ENCODE measurements around the gene NTPCR. TPM values are rescaled to one million over a fixed set of nuclear protein-coding genes. Genes with fewer than 3 reads are reported as not detected.

NTPCR gene
- polyA plus RNA-seq, 1 donor: 45.9 TPM

DNA sequence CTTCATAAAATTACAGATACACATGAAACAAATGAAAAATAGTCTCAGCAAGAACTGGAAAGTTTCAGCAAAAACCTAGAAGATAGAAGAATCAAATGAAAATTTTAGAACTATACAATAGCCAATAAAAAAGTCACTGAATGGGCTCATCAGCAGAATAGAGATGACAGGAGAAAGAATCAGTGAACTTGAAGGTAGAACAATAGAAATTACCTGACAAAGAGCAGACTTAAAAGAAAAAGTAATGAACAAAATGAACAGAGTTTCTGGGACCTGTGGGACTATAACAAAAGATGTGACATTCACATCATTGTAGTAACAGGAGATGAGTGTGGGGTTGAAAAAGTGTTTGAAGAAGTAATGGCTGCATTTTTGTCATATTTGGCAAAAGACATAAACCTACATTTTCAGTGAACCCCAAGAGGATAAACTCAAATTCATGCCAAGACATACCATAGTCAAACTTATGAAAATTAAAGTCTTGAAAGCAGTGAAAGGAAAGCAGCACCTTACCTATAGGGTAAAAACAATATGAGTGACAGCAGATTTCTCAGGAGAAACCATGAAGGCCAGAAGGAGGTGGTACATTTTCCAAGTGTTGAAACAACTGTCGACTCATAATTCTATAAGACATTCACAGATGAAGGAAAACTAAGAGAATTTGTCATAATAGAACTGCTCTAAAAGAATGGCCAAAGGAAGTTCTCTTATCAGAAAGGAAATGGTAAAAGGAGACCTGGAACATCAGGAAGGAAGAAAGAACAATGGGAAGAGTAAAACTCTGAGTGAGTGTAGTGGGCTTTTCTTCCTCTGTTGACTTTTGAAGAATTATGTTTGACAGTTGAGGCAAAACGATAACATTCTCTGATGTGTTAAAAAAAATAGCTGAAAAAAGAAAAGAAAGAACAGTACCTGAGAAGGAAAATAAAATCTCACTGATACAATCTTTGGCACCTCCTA lies 23.5 kb downstream of the NTPCR start:
- peaks cover 74% of the 10 kb centered on the region for H3K36me3 ChIP-seq (ENCODE audit: control insufficient read depth, insufficient read depth, low read length)

GRCh38 chr1:232974971-232975370 lies 24.6 kb downstream of the NTPCR start:
- Histone ChIP-seq H3K4me1 (ENCODE audit: control insufficient read depth, insufficient read depth, low read length) (peaks cover 11% of the 10 kb centered on the region), H3K27me3 (ENCODE audit: control insufficient read depth, insufficient read depth, low read length) (no peaks in the 10 kb centered on the region), H3K27ac (ENCODE audit: low read length) (peak overlapping the region; percentile 39), H3K36me3 (ENCODE audit: control insufficient read depth, insufficient read depth, low read length) (peaks cover 72% of the 10 kb centered on the region), H3K4me3 (ENCODE audit: low read length) (no peak overlapping the region), H3K9me3 (ENCODE audit: control insufficient read depth, low read depth, low read length) (peaks cover 13% of the 10 kb centered on the region)
- no peak for DNase-seq
- no CpG with 5 or more reads among the region's 3 CpGs for WGBS (ENCODE audit: insufficient coverage, low lambda C conversion rate)

More for the DNA sequence above, 23.5 kb downstream of the NTPCR start:
- 100% methylated on average over 1 of the region's 2 CpGs for WGBS (ENCODE audit: insufficient coverage, low lambda C conversion rate)
- Histone ChIP-seq H3K27ac (ENCODE audit: low read length) (no peak overlapping the region), H3K4me3 (ENCODE audit: low read length) (no peak overlapping the region), H3K27me3 (ENCODE audit: control insufficient read depth, insufficient read depth, low read length) (no peaks in the 10 kb centered on the region), H3K9me3 (ENCODE audit: control insufficient read depth, low read depth, low read length) (peaks cover 13% of the 10 kb centered on the region), H3K4me1 (ENCODE audit: control insufficient read depth, insufficient read depth, low read length) (peaks cover 11% of the 10 kb centered on the region)
- DNase-seq: no peak

DNA sequence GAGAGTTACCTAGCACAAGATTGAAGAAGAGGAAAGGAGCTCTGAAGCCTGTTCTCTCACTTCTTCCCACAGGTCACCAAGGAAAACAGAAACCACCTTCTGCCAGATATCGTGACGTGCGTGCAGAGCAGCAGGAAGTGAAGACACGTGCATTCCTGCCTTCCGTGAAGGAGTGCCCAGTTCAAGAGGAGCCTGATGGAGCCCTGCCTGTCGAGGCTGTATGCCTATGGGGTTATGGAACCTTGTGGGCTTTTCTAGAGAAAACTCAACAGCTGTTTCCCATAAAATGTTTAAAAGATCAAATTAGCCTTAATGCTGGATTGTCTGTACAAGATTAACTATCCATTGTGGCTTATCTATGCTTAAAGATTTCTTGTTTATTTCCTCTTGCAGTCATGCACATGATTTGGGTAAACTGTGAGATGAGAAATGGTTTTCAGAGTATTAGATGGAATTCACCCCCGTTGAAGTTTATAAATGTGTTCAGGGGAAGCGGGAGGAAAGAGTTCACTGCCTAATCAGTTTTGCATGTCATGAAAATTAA lies 27.8 kb downstream of the NTPCR start:
- Histone ChIP-seq H3K4me3 (ENCODE audit: low read length) (no peak overlapping the region), H3K9me3 (ENCODE audit: control insufficient read depth, low read depth, low read length) (peaks cover 7% of the 10 kb centered on the region), H3K27ac (ENCODE audit: low read length) (no peak overlapping the region), H3K36me3 (ENCODE audit: control insufficient read depth, insufficient read depth, low read length) (peaks cover 40% of the 10 kb centered on the region), H3K27me3 (ENCODE audit: control insufficient read depth, insufficient read depth, low read length) (no peaks in the 10 kb centered on the region), H3K4me1 (ENCODE audit: control insufficient read depth, insufficient read depth, low read length) (peaks cover 11% of the 10 kb centered on the region)
- DNase-seq: no peak
- WGBS (ENCODE audit: insufficient coverage, low lambda C conversion rate): no CpG with 5 or more reads among the region's 8 CpGs

DNA sequence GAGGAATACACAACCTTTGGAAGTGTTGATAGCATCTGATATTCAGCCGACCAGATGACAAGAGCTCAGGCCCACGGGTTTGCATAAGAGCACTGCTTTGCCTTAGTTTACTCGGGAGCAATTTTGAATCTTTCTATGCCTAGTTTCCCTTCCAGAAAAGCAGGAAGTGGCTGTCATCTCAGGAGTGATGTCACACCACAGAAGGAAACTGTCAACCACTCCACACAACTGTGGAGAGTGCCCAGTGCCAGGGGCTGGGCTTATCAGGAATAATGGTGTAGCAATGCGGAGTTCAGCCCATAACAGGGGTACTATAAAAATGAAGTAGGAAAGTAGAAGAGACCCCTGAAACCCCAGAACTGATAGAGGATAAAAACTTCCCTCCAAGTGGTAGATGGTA lies 28.4 kb downstream of the NTPCR start:
- Histone ChIP-seq H3K27ac (ENCODE audit: low read length) (no peak overlapping the region), H3K27me3 (ENCODE audit: control insufficient read depth, insufficient read depth, low read length) (no peaks in the 10 kb centered on the region), H3K4me3 (ENCODE audit: low read length) (no peak overlapping the region), H3K36me3 (ENCODE audit: control insufficient read depth, insufficient read depth, low read length) (peaks cover 39% of the 10 kb centered on the region), H3K4me1 (ENCODE audit: control insufficient read depth, insufficient read depth, low read length) (peaks cover 11% of the 10 kb centered on the region), H3K9me3 (ENCODE audit: control insufficient read depth, low read depth, low read length) (peaks cover 5% of the 10 kb centered on the region)
- no peak for DNase-seq
- no CpG with 5 or more reads among the region's 4 CpGs for WGBS (ENCODE audit: insufficient coverage, low lambda C conversion rate)

GRCh38 chr1:232979558-232979957 lies 29.1 kb downstream of the NTPCR start:
- no peak overlapping the region for H3K4me3 ChIP-seq (ENCODE audit: low read length)
- peaks cover 39% of the 10 kb centered on the region for H3K36me3 ChIP-seq (ENCODE audit: control insufficient read depth, insufficient read depth, low read length)
- no peak for DNase-seq
- no CpG with 5 or more reads among the region's 6 CpGs for WGBS (ENCODE audit: insufficient coverage, low lambda C conversion rate)
- peaks cover 11% of the 10 kb centered on the region for H3K4me1 ChIP-seq (ENCODE audit: control insufficient read depth, insufficient read depth, low read length)
- H3K27me3 ChIP-seq (ENCODE audit: control insufficient read depth, insufficient read depth, low read length): no peaks in the 10 kb centered on the region
- H3K27ac ChIP-seq (ENCODE audit: low read length): no peak overlapping the region
- H3K9me3 ChIP-seq (ENCODE audit: control insufficient read depth, low read depth, low read length): no peaks in the 10 kb centered on the region

DNA sequence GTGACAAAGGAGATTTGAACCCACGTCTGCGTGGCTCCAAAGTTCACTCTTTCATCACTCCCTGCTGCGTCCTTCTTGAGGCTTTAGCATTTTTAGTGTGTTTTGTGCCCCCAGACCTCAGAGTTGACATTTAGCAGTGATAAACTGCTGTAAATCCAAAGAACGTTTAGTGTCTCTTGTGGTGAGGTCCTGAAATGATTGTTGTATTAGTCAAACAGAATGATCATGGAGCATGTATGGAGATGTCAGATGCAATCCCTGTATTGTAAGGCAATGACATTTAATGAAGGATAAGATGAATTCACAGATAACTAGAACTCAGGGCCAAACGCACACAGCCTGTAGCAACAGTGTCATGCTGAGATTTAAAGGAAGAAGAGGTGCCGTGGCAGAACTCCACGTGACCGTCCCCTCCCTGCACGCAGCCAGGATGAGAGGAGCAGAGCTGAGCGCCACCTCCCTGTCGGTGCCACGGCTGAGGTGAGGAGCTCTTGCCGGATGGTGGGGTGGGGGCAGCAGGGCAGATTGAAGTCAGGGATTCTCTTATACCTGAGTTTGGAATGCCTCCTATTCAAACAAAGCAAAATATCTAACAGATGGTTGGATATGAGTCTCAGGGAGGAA lies 30.1 kb downstream of the NTPCR start:
- Histone ChIP-seq H3K9me3 (ENCODE audit: control insufficient read depth, low read depth, low read length) (no peaks in the 10 kb centered on the region), H3K27ac (ENCODE audit: low read length) (no peak overlapping the region), H3K4me1 (ENCODE audit: control insufficient read depth, insufficient read depth, low read length) (peaks cover 7% of the 10 kb centered on the region), H3K36me3 (ENCODE audit: control insufficient read depth, insufficient read depth, low read length) (peaks cover 34% of the 10 kb centered on the region), H3K27me3 (ENCODE audit: control insufficient read depth, insufficient read depth, low read length) (no peaks in the 10 kb centered on the region), H3K4me3 (ENCODE audit: low read length) (no peak overlapping the region)
- WGBS (ENCODE audit: insufficient coverage, low lambda C conversion rate): no CpG with 5 or more reads among the region's 13 CpGs
- DNase-seq: peak in 1 of 2 donors; percentile 31

DNA sequence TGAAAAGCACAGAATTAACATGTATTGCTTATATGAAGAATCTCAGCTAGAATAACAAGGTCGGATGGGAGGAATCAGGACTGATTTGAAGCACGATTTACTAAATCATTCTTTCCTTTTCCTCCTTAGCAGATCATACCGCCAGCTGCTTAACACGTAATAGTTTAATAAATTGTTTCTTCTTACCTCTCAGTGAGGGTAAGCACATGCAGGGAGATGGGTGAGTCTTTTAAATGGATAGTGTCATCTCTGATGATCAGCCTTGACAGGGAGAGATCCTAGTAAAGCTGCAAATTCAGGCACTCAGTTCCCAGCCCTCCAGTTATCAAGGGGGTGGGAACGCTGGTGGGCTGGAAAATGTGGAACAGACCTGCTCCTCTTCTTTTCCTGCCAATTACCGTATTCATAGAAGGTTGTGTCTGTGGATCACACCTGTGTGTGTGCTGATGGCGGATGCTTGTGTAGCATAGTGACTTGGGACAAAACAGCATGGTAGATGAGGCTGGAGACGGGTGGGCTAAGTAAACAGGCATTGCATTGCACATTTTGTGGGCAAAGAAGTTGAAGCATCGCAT lies 30.7 kb downstream of the NTPCR start:
- no peak for DNase-seq
- H3K4me1 ChIP-seq (ENCODE audit: control insufficient read depth, insufficient read depth, low read length): peaks cover 7% of the 10 kb centered on the region
- H3K27ac ChIP-seq (ENCODE audit: low read length): no peak overlapping the region
- H3K27me3 ChIP-seq (ENCODE audit: control insufficient read depth, insufficient read depth, low read length): no peaks in the 10 kb centered on the region
- WGBS (ENCODE audit: insufficient coverage, low lambda C conversion rate): no CpG with 5 or more reads among the region's 9 CpGs
- peaks cover 37% of the 10 kb centered on the region for H3K36me3 ChIP-seq (ENCODE audit: control insufficient read depth, insufficient read depth, low read length)
- no peaks in the 10 kb centered on the region for H3K9me3 ChIP-seq (ENCODE audit: control insufficient read depth, low read depth, low read length)
- H3K4me3 ChIP-seq (ENCODE audit: low read length): no peak overlapping the region

GRCh38 chr1:232982238-232982944 lies 32.0 kb downstream of the NTPCR start:
- peaks cover 26% of the 10 kb centered on the region for H3K36me3 ChIP-seq (ENCODE audit: control insufficient read depth, insufficient read depth, low read length)
- H3K4me1 ChIP-seq (ENCODE audit: control insufficient read depth, insufficient read depth, low read length): no peaks in the 10 kb centered on the region
- no peak overlapping the region for H3K4me3 ChIP-seq (ENCODE audit: low read length)
- no peaks in the 10 kb centered on the region for H3K27me3 ChIP-seq (ENCODE audit: control insufficient read depth, insufficient read depth, low read length)
- H3K9me3 ChIP-seq (ENCODE audit: control insufficient read depth, low read depth, low read length): no peaks in the 10 kb centered on the region
- WGBS (ENCODE audit: insufficient coverage, low lambda C conversion rate): no CpG with 5 or more reads among the region's 13 CpGs
- no peak for DNase-seq
- H3K27ac ChIP-seq (ENCODE audit: low read length): no peak overlapping the region

DNA sequence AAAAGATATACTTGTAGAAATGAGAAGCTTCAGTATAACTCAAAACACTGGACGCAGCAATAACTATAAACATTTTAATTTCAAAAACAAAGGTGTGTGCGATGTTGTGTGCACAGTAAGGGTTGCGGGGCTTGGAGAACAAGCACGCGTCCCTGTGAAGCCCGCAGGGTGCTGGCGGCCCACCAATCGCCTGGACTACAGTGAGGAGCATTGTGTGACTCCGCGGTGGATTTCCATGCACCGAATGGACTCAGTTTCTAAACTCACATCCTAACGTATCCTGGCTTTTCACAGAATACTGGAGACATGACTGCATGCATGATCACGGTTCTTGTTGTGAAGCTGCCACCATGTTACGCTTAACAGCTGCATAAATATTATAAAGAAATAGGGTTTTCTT lies 33.0 kb downstream of the NTPCR start:
- no peak for DNase-seq
- Histone ChIP-seq H3K27ac (ENCODE audit: low read length) (no peak overlapping the region), H3K36me3 (ENCODE audit: control insufficient read depth, insufficient read depth, low read length) (peaks cover 16% of the 10 kb centered on the region), H3K4me3 (ENCODE audit: low read length) (no peak overlapping the region), H3K4me1 (ENCODE audit: control insufficient read depth, insufficient read depth, low read length) (no peaks in the 10 kb centered on the region), H3K27me3 (ENCODE audit: control insufficient read depth, insufficient read depth, low read length) (no peaks in the 10 kb centered on the region), H3K9me3 (ENCODE audit: control insufficient read depth, low read depth, low read length) (no peaks in the 10 kb centered on the region)
- no CpG with 5 or more reads among the region's 14 CpGs for WGBS (ENCODE audit: insufficient coverage, low lambda C conversion rate)

Data from large intestine (tissue), 3 donors.